ENCODE measurements around the gene LIN7C.

Gene LIN7C

GRCh38 chr11:27512238-27512637, 5.7 kb upstream of the LIN7C start:
- no peak overlapping the region for H3K4me3 ChIP-seq (ENCODE audit: low read length in 2 of 2)
- no peak overlapping the region for H3K27ac ChIP-seq (ENCODE audit: low read length)
- H3K9ac ChIP-seq (ENCODE audit: low read length in 2 of 2), result no peak overlapping the region
- no peaks in the 10 kb centered on the region for H3K27me3 ChIP-seq (ENCODE audit: control insufficient read depth in 1 of 2, insufficient read depth in 2 of 2, low read length in 2 of 2)
- no peaks in the 10 kb centered on the region for H3K4me1 ChIP-seq (ENCODE audit: control insufficient read depth, insufficient read depth, low read length)
- no peaks in the 10 kb centered on the region for H3K9me3 ChIP-seq (ENCODE audit: control insufficient read depth in 2 of 2, low read length in 2 of 2)
- H3K36me3 ChIP-seq (ENCODE audit: control insufficient read depth in 2 of 2, insufficient read depth in 2 of 2, low read length in 2 of 2), result no peaks in the 10 kb centered on the region

GRCh38 chr11:27509908-27510307, 3.3 kb upstream of the LIN7C start:
- no peaks in the 10 kb centered on the region for H3K9me3 ChIP-seq (ENCODE audit: control insufficient read depth in 2 of 2, low read length in 2 of 2)
- H3K27ac ChIP-seq (ENCODE audit: low read length), result no peak overlapping the region
- H3K27me3 ChIP-seq (ENCODE audit: control insufficient read depth in 1 of 2, insufficient read depth in 2 of 2, low read length in 2 of 2), result no peaks in the 10 kb centered on the region
- H3K4me3 ChIP-seq (ENCODE audit: low read length in 2 of 2), result no peak overlapping the region
- no peaks in the 10 kb centered on the region for H3K36me3 ChIP-seq (ENCODE audit: control insufficient read depth in 2 of 2, insufficient read depth in 2 of 2, low read length in 2 of 2)
- no peak overlapping the region for H3K9ac ChIP-seq (ENCODE audit: low read length in 2 of 2)
- peaks cover 9% of the 10 kb centered on the region for H3K4me1 ChIP-seq (ENCODE audit: control insufficient read depth, insufficient read depth, low read length)

GRCh38 chr11:27507557-27508322, 1.2 kb upstream of the LIN7C start:
- peak overlapping the region in 1 of 2 donors; percentile 97 for H3K9ac ChIP-seq (ENCODE audit: low read length in 2 of 2)
- H3K4me1 ChIP-seq (ENCODE audit: control insufficient read depth, insufficient read depth, low read length), result peaks cover 11% of the 10 kb centered on the region
- H3K9me3 ChIP-seq (ENCODE audit: control insufficient read depth in 2 of 2, low read length in 2 of 2), result no peaks in the 10 kb centered on the region
- no peaks in the 10 kb centered on the region for H3K27me3 ChIP-seq (ENCODE audit: control insufficient read depth in 1 of 2, insufficient read depth in 2 of 2, low read length in 2 of 2)
- H3K4me3 ChIP-seq (ENCODE audit: low read length in 2 of 2), result peak overlapping the region; percentile 87 to 99
- no peaks in the 10 kb centered on the region for H3K36me3 ChIP-seq (ENCODE audit: control insufficient read depth in 2 of 2, insufficient read depth in 2 of 2, low read length in 2 of 2)
- no peak overlapping the region for H3K27ac ChIP-seq (ENCODE audit: low read length)

GRCh38 chr11:27505781-27506180, 788 bp downstream of the LIN7C start:
- H3K4me1 ChIP-seq (ENCODE audit: control insufficient read depth, insufficient read depth, low read length), result peaks cover 11% of the 10 kb centered on the region
- H3K9ac ChIP-seq (ENCODE audit: low read length in 2 of 2), result peak overlapping the region; percentile 97 to 100
- H3K27me3 ChIP-seq (ENCODE audit: control insufficient read depth in 1 of 2, insufficient read depth in 2 of 2, low read length in 2 of 2), result no peaks in the 10 kb centered on the region
- peak overlapping the region; percentile 93 for H3K27ac ChIP-seq (ENCODE audit: low read length)
- no peaks in the 10 kb centered on the region for H3K9me3 ChIP-seq (ENCODE audit: control insufficient read depth in 2 of 2, low read length in 2 of 2)
- peak overlapping the region; percentile 87 to 99 for H3K4me3 ChIP-seq (ENCODE audit: low read length in 2 of 2)
- H3K36me3 ChIP-seq (ENCODE audit: control insufficient read depth in 2 of 2, insufficient read depth in 2 of 2, low read length in 2 of 2), result peaks cover 0 to 4% of the 10 kb centered on the region in 2 donors

GRCh38 chr11:27504205-27504604, 2.4 kb downstream of the LIN7C start:
- Histone ChIP-seq H3K4me3 (ENCODE audit: low read length in 2 of 2) (no peak overlapping the region), H3K9ac (ENCODE audit: low read length in 2 of 2) (no peak overlapping the region), H3K27ac (ENCODE audit: low read length) (no peak overlapping the region), H3K9me3 (ENCODE audit: control insufficient read depth in 2 of 2, low read length in 2 of 2) (no peaks in the 10 kb centered on the region), H3K4me1 (ENCODE audit: control insufficient read depth, insufficient read depth, low read length) (peaks cover 11% of the 10 kb centered on the region), H3K27me3 (ENCODE audit: control insufficient read depth in 1 of 2, insufficient read depth in 2 of 2, low read length in 2 of 2) (no peaks in the 10 kb centered on the region), H3K36me3 (ENCODE audit: control insufficient read depth in 2 of 2, insufficient read depth in 2 of 2, low read length in 2 of 2) (peaks cover 3 to 11% of the 10 kb centered on the region in 2 donors)

- Histone ChIP-seq H3K4me1 (ENCODE audit: control insufficient read depth, insufficient read depth, low read length) (peaks cover 11% of the 10 kb centered on the region), H3K27ac (ENCODE audit: low read length) (no peak overlapping the region), H3K9ac (ENCODE audit: low read length in 2 of 2) (no peak overlapping the region), H3K4me3 (ENCODE audit: low read length in 2 of 2) (no peak overlapping the region), H3K36me3 (ENCODE audit: control insufficient read depth in 2 of 2, insufficient read depth in 2 of 2, low read length in 2 of 2) (peaks cover 3 to 15% of the 10 kb centered on the region in 2 donors), H3K9me3 (ENCODE audit: control insufficient read depth in 2 of 2, low read length in 2 of 2) (no peaks in the 10 kb centered on the region), H3K27me3 (ENCODE audit: control insufficient read depth in 1 of 2, insufficient read depth in 2 of 2, low read length in 2 of 2) (no peaks in the 10 kb centered on the region)
Measured at GRCh38 chr11:27501100-27501499, 5.5 kb downstream of the LIN7C start.

- Histone ChIP-seq H3K4me1 (ENCODE audit: control insufficient read depth, insufficient read depth, low read length) (no peaks in the 10 kb centered on the region), H3K27me3 (ENCODE audit: control insufficient read depth in 1 of 2, insufficient read depth in 2 of 2, low read length in 2 of 2) (no peaks in the 10 kb centered on the region), H3K9ac (ENCODE audit: low read length in 2 of 2) (no peak overlapping the region), H3K9me3 (ENCODE audit: control insufficient read depth in 2 of 2, low read length in 2 of 2) (no peaks in the 10 kb centered on the region), H3K27ac (ENCODE audit: low read length) (no peak overlapping the region), H3K4me3 (ENCODE audit: low read length in 2 of 2) (no peak overlapping the region), H3K36me3 (ENCODE audit: control insufficient read depth in 2 of 2, insufficient read depth in 2 of 2, low read length in 2 of 2) (peaks cover 3 to 17% of the 10 kb centered on the region in 2 donors)
Measured at GRCh38 chr11:27497911-27498310, 8.7 kb downstream of the LIN7C start.

GRCh38 chr11:27497284-27497866, 9.2 kb downstream of the LIN7C start:
- H3K4me3 ChIP-seq (ENCODE audit: low read length in 2 of 2), result no peak overlapping the region
- no peaks in the 10 kb centered on the region for H3K9me3 ChIP-seq (ENCODE audit: control insufficient read depth in 2 of 2, low read length in 2 of 2)
- H3K27ac ChIP-seq (ENCODE audit: low read length), result no peak overlapping the region
- no peaks in the 10 kb centered on the region for H3K4me1 ChIP-seq (ENCODE audit: control insufficient read depth, insufficient read depth, low read length)
- H3K36me3 ChIP-seq (ENCODE audit: control insufficient read depth in 2 of 2, insufficient read depth in 2 of 2, low read length in 2 of 2), result peaks cover 3 to 17% of the 10 kb centered on the region in 2 donors
- no peak overlapping the region for H3K9ac ChIP-seq (ENCODE audit: low read length in 2 of 2)
- no peaks in the 10 kb centered on the region for H3K27me3 ChIP-seq (ENCODE audit: control insufficient read depth in 1 of 2, insufficient read depth in 2 of 2, low read length in 2 of 2)

GRCh38 chr11:27496461-27496860, 10.1 kb downstream of the LIN7C start:
- Histone ChIP-seq H3K36me3 (ENCODE audit: control insufficient read depth in 2 of 2, insufficient read depth in 2 of 2, low read length in 2 of 2) (peaks cover 10 to 17% of the 10 kb centered on the region in 2 donors), H3K4me3 (ENCODE audit: low read length in 2 of 2) (no peak overlapping the region), H3K27me3 (ENCODE audit: control insufficient read depth in 1 of 2, insufficient read depth in 2 of 2, low read length in 2 of 2) (no peaks in the 10 kb centered on the region), H3K4me1 (ENCODE audit: control insufficient read depth, insufficient read depth, low read length) (no peaks in the 10 kb centered on the region), H3K9ac (ENCODE audit: low read length in 2 of 2) (no peak overlapping the region), H3K9me3 (ENCODE audit: control insufficient read depth in 2 of 2, low read length in 2 of 2) (no peaks in the 10 kb centered on the region), H3K27ac (ENCODE audit: low read length) (no peak overlapping the region)

- Histone ChIP-seq H3K27me3 (ENCODE audit: control insufficient read depth in 1 of 2, insufficient read depth in 2 of 2, low read length in 2 of 2) (no peaks in the 10 kb centered on the region), H3K27ac (ENCODE audit: low read length) (no peak overlapping the region), H3K9me3 (ENCODE audit: control insufficient read depth in 2 of 2, low read length in 2 of 2) (no peaks in the 10 kb centered on the region), H3K36me3 (ENCODE audit: control insufficient read depth in 2 of 2, insufficient read depth in 2 of 2, low read length in 2 of 2) (peaks cover 16 to 22% of the 10 kb centered on the region in 2 donors), H3K9ac (ENCODE audit: low read length in 2 of 2) (no peak overlapping the region), H3K4me3 (ENCODE audit: low read length in 2 of 2) (no peak overlapping the region), H3K4me1 (ENCODE audit: control insufficient read depth, insufficient read depth, low read length) (no peaks in the 10 kb centered on the region)
Measured at GRCh38 chr11:27495710-27496300, 10.8 kb downstream of the LIN7C start.

GRCh38 chr11:27489092-27489491, 17.5 kb downstream of the LIN7C start:
- Histone ChIP-seq H3K9ac (ENCODE audit: low read length in 2 of 2) (no peak overlapping the region), H3K27ac (ENCODE audit: low read length) (no peak overlapping the region), H3K4me3 (ENCODE audit: low read length in 2 of 2) (no peak overlapping the region), H3K4me1 (ENCODE audit: control insufficient read depth, insufficient read depth, low read length) (no peaks in the 10 kb centered on the region), H3K9me3 (ENCODE audit: control insufficient read depth in 2 of 2, low read length in 2 of 2) (no peaks in the 10 kb centered on the region), H3K36me3 (ENCODE audit: control insufficient read depth in 2 of 2, insufficient read depth in 2 of 2, low read length in 2 of 2) (peaks cover 11 to 15% of the 10 kb centered on the region in 2 donors), H3K27me3 (ENCODE audit: control insufficient read depth in 1 of 2, insufficient read depth in 2 of 2, low read length in 2 of 2) (no peaks in the 10 kb centered on the region)
